Parathyroid adenoma (tissue), 2 donors: ENCODE results near the gene SERPINB8.
A peak's percentile ranks its signal among the peaks of the same experiment; 100 is the strongest.

Source experiments
- H2AFZ ChIP-seq: fragments of 300-600 bp; sonication (generic); one replicate; pipeline ENCODE4 v1.7.0; 2017; ENCODE audit warnings: antibody characterized with exemption, mild to moderate bottlenecking
- H3K27ac ChIP-seq: fragments of 300-600 bp; sonication (generic); one replicate; pipeline ENCODE4 v1.7.0; 2017
- H3K27me3 ChIP-seq: fragments of 300-600 bp; sonication (generic); one replicate; pipeline ENCODE4 v1.7.0; 2017; ENCODE audit warnings: low read length; ENCODE audit not compliant: control insufficient read depth, insufficient read depth
- H3K36me3 ChIP-seq: fragments of 300-600 bp; sonication (generic); one replicate; pipeline ENCODE4 v1.7.0; 2017; ENCODE audit warnings: low read length; ENCODE audit not compliant: control insufficient read depth, insufficient read depth
- H3K4me1 ChIP-seq: fragments of 300-600 bp; sonication (generic); one replicate; pipeline ENCODE4 v1.7.0; 2017; ENCODE audit warnings: control low read depth
- H3K4me2 ChIP-seq: fragments of 300-600 bp; sonication (generic); one replicate; pipeline ENCODE4 v1.7.0; 2017; ENCODE audit warnings: low read length
- H3K4me3 ChIP-seq: fragments of 300-600 bp; sonication (generic); one replicate; pipeline ENCODE4 v1.7.0; 2017; ENCODE audit warnings: low read depth, low read length
- H3K79me2 ChIP-seq: fragments of 300-600 bp; sonication (generic); one replicate; pipeline ENCODE4 v1.7.0; 2017; ENCODE audit warnings: control low read depth
- H3K9ac ChIP-seq: fragments of 300-600 bp; sonication (generic); one replicate; pipeline ENCODE4 v1.7.0; 2017; ENCODE audit warnings: mild to moderate bottlenecking
- H3K9me3 ChIP-seq: fragments of 300-600 bp; sonication (generic); one replicate; pipeline ENCODE4 v1.7.0; 2017; ENCODE audit warnings: low read length; ENCODE audit not compliant: control insufficient read depth
- CTCF ChIP-seq: fragments of 300-600 bp; sonication (generic); IDR thresholded peaks from one replicate; pipeline ENCODE4 v1.7.0; 2017; ENCODE audit warnings: antibody characterized with exemption, mild to moderate bottlenecking
- donor health status: primary hyperparathyroidism.

The SERPINB8 gene

GRCh38 chr18:64037812-64038414, 68.0 kb downstream of the SERPINB8 start:
- TF ChIP-seq CTCF = peak; percentile 69
- Histone ChIP-seq H3K79me2 (no peaks in the 10 kb centered on the region), H3K4me2 (no peak overlapping the region), H3K27ac (no peak overlapping the region), H3K27me3 (no peaks in the 10 kb centered on the region), H3K36me3 (no peaks in the 10 kb centered on the region), H3K4me1 (no peaks in the 10 kb centered on the region), H3K9ac (no peak overlapping the region), H3K4me3 (no peak overlapping the region), H3K9me3 (no peaks in the 10 kb centered on the region), H2AFZ (no peak overlapping the region)
